GM19452 (cell line): ENCODE results near the gene RANGAP1.
A peak's percentile ranks its signal among the peaks of the same experiment; 100 is the strongest.

Experiments used
- ATAC-seq: cut with Tn5 transposase; IDR thresholded peaks from one replicate; pipeline ENCODE4 v1.9.1; 2021; ENCODE audit not compliant: unreplicated experiment

RANGAP1 gene

GRCh38 chr22:41285820-41286638 lies at the start of gene RANGAP1:
TSS of gene RANGAP1 (minus strand) at chr22:41286187. CDS start at chr22:41281044, 5,143 bp downstream.
- peak; percentile 93 for ATAC-seq

GRCh38 chr22:41334951-41335635 lies 49.1 kb upstream of the RANGAP1 start:
- ATAC-seq, result no peak

GRCh38 chr22:41334215-41334614 lies 48.2 kb upstream of the RANGAP1 start:
- ATAC-seq, result no peak

GRCh38 chr22:41333806-41334205 lies 47.8 kb upstream of the RANGAP1 start:
- no peak for ATAC-seq

- no peak for ATAC-seq
Measured at GRCh38 chr22:41332217-41332939, 46.4 kb upstream of the RANGAP1 start.

GRCh38 chr22:41330169-41330568 lies 44.2 kb upstream of the RANGAP1 start:
- ATAC-seq, result no peak

GRCh38 chr22:41327124-41327523 lies 41.1 kb upstream of the RANGAP1 start:
- no peak for ATAC-seq

GRCh38 chr22:41324821-41325528 lies 39.0 kb upstream of the RANGAP1 start:
- ATAC-seq, result no peak

GRCh38 chr22:41320416-41321240 lies 34.6 kb upstream of the RANGAP1 start:
- ATAC-seq, result no peak

- ATAC-seq, result no peak
Measured at GRCh38 chr22:41315586-41315985, 29.6 kb upstream of the RANGAP1 start.

- ATAC-seq, result no peak
Measured at GRCh38 chr22:41314821-41315220, 28.8 kb upstream of the RANGAP1 start.

- no peak for ATAC-seq
Measured at GRCh38 chr22:41311487-41311886, 25.5 kb upstream of the RANGAP1 start.

- no peak for ATAC-seq
Measured at GRCh38 chr22:41310336-41310735, 24.3 kb upstream of the RANGAP1 start.

- ATAC-seq, result no peak
Measured at GRCh38 chr22:41308544-41308947, 22.6 kb upstream of the RANGAP1 start.

GRCh38 chr22:41308054-41308453 lies 22.1 kb upstream of the RANGAP1 start:
- no peak for ATAC-seq

- ATAC-seq, result no peak
Measured at GRCh38 chr22:41305646-41306045, 19.7 kb upstream of the RANGAP1 start.

- no peak for ATAC-seq
Measured at GRCh38 chr22:41302811-41303210, 16.8 kb upstream of the RANGAP1 start.

GRCh38 chr22:41302021-41302767 lies 16.2 kb upstream of the RANGAP1 start:
- ATAC-seq, result no peak
